Measurements from ENCODE around the gene FBXO24. TPM values are rescaled to one million over a fixed set of nuclear protein-coding genes. Genes with fewer than 3 reads are reported as not detected.

The FBXO24 gene
- polyA plus RNA-seq, 2 donors = 0.33 to 0.81 TPM

- H3K27ac ChIP-seq (ENCODE audit: low read depth in 2 of 2, low read length in 1 of 2) = no peak overlapping the region
- no peaks in the 10 kb centered on the region for H3K9me3 ChIP-seq (ENCODE audit: control insufficient read depth in 2 of 2, insufficient read depth in 1 of 2, low read depth in 1 of 2, low read length in 1 of 2)
- 91 to 93% methylated on average over 4 of the region's 4 CpGs for WGBS, 2 donors
- peaks cover 0 to 13% of the 10 kb centered on the region in 2 donors for H3K4me1 ChIP-seq (ENCODE audit: control insufficient read depth in 2 of 2, insufficient read depth in 2 of 2, low read length in 1 of 2)
- H3K36me3 ChIP-seq (ENCODE audit: control insufficient read depth in 2 of 2, insufficient read depth in 2 of 2, low read length in 1 of 2) = no peaks in the 10 kb centered on the region
- H3K27me3 ChIP-seq (ENCODE audit: control insufficient read depth in 1 of 2, insufficient read depth in 2 of 2, low read length in 2 of 2) = no peaks in the 10 kb centered on the region
- no peak overlapping the region for H3K4me3 ChIP-seq (ENCODE audit: low read depth in 1 of 2, low read length in 2 of 2)
These were observed 43.9 kb downstream of the FBXO24 start for GRCh38 chr7:100630066-100630465.

GRCh38 chr7:100632951-100633717 lies 47.0 kb downstream of the FBXO24 start:
- Histone ChIP-seq H3K4me3 (ENCODE audit: low read depth in 1 of 2, low read length in 2 of 2) (peak overlapping the region; percentile 52 to 58), H3K27ac (ENCODE audit: low read depth in 2 of 2, low read length in 1 of 2) (no peak overlapping the region), H3K36me3 (ENCODE audit: control insufficient read depth in 2 of 2, insufficient read depth in 2 of 2, low read length in 1 of 2) (no peaks in the 10 kb centered on the region), H3K9me3 (ENCODE audit: control insufficient read depth in 2 of 2, insufficient read depth in 1 of 2, low read depth in 1 of 2, low read length in 1 of 2) (no peaks in the 10 kb centered on the region), H3K27me3 (ENCODE audit: control insufficient read depth in 1 of 2, insufficient read depth in 2 of 2, low read length in 2 of 2) (no peaks in the 10 kb centered on the region), H3K4me1 (ENCODE audit: control insufficient read depth in 2 of 2, insufficient read depth in 2 of 2, low read length in 1 of 2) (peaks cover 0 to 6% of the 10 kb centered on the region in 2 donors)
- 2 to 5% methylated on average over 64 to 72 of the region's 72 CpGs for WGBS, 2 donors

DNA sequence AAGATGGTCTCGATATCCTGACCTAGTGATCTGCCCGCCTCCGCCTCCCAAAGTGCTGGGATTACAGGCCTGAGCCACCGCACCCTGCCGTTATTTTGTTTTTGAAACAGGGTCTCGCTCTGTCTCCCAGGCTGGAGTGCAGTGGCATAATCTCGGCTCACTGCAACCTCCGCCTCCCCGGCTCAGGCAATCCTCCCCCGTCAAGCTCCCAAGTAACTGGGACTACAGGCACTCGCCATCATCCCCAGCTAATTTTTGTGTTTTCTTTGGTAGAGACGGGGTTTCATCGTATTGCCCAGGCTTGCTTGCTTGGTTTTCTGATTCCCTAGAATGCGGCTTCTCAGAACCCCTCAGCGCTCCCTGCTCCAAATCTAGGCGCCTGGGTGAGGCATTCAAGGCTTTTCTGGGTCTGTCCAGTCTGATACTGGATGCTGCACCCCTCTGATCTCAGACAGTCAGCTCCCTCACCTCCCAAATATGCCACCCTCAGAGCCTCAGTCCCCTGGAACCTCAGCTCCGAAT lies 53.9 kb downstream of the FBXO24 start:
- Histone ChIP-seq H3K9me3 (ENCODE audit: control insufficient read depth in 2 of 2, insufficient read depth in 1 of 2, low read depth in 1 of 2, low read length in 1 of 2) (no peaks in the 10 kb centered on the region), H3K4me1 (ENCODE audit: control insufficient read depth in 2 of 2, insufficient read depth in 2 of 2, low read length in 1 of 2) (peaks cover 0 to 2% of the 10 kb centered on the region in 2 donors), H3K4me3 (ENCODE audit: low read depth in 1 of 2, low read length in 2 of 2) (no peak overlapping the region), H3K27me3 (ENCODE audit: control insufficient read depth in 1 of 2, insufficient read depth in 2 of 2, low read length in 2 of 2) (no peaks in the 10 kb centered on the region), H3K27ac (ENCODE audit: low read depth in 2 of 2, low read length in 1 of 2) (no peak overlapping the region), H3K36me3 (ENCODE audit: control insufficient read depth in 2 of 2, insufficient read depth in 2 of 2, low read length in 1 of 2) (no peaks in the 10 kb centered on the region)
- 85 to 87% methylated on average over 17 of the region's 17 CpGs for WGBS, 2 donors

GRCh38 chr7:100640517-100641440 lies 54.7 kb downstream of the FBXO24 start:
- Histone ChIP-seq H3K4me1 (ENCODE audit: control insufficient read depth in 2 of 2, insufficient read depth in 2 of 2, low read length in 1 of 2) (peaks cover 0 to 2% of the 10 kb centered on the region in 2 donors), H3K27me3 (ENCODE audit: control insufficient read depth in 1 of 2, insufficient read depth in 2 of 2, low read length in 2 of 2) (no peaks in the 10 kb centered on the region), H3K9me3 (ENCODE audit: control insufficient read depth in 2 of 2, insufficient read depth in 1 of 2, low read depth in 1 of 2, low read length in 1 of 2) (no peaks in the 10 kb centered on the region), H3K36me3 (ENCODE audit: control insufficient read depth in 2 of 2, insufficient read depth in 2 of 2, low read length in 1 of 2) (no peaks in the 10 kb centered on the region), H3K4me3 (ENCODE audit: low read depth in 1 of 2, low read length in 2 of 2) (no peak overlapping the region), H3K27ac (ENCODE audit: low read depth in 2 of 2, low read length in 1 of 2) (no peak overlapping the region)
- 72 to 77% methylated on average over 24 of the region's 24 CpGs for WGBS, 2 donors

DNA sequence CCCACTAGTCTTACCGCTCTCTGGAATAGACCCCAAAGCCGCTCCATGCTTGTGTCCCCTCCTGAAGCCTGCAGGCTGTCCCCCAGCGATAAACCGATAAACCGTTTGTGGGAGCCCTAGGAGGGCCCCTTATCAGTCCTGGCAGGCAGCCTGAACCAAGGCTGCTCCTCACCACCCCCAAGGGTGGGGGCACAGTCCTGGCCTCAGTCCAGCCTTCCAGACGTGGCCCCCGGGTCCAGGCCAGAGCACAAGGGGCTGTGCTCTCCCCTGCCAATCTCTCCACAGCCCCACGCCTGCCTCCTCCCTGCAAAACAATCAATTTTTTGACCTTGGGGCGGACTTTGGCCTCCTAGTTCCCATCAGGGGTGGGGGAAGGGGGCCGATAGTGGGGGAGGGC lies 55.3 kb downstream of the FBXO24 start, which contains the start of gene TFR2:
TFR2 (minus strand) TSS at position 90 of the 397 bp plus-strand sequence; CDS start at position 47, 43 bp downstream.
- no peak within 1 kb of the TSS for H3K27ac ChIP-seq (ENCODE audit: low read depth in 2 of 2, low read length in 1 of 2)
- peaks cover 0 to 2% of the 10 kb centered on the region in 2 donors for H3K4me1 ChIP-seq (ENCODE audit: control insufficient read depth in 2 of 2, insufficient read depth in 2 of 2, low read length in 1 of 2)
- 51 to 59% methylated on average over 9 to 10 of the region's 10 CpGs for WGBS, 2 donors
- no peaks in the 10 kb centered on the region for H3K9me3 ChIP-seq (ENCODE audit: control insufficient read depth in 2 of 2, insufficient read depth in 1 of 2, low read depth in 1 of 2, low read length in 1 of 2)
- no peak within 1 kb of the TSS for H3K4me3 ChIP-seq (ENCODE audit: low read depth in 1 of 2, low read length in 2 of 2)
- no peaks in the 10 kb centered on the region for H3K36me3 ChIP-seq (ENCODE audit: control insufficient read depth in 2 of 2, insufficient read depth in 2 of 2, low read length in 1 of 2)
- no peaks in the 10 kb centered on the region for H3K27me3 ChIP-seq (ENCODE audit: control insufficient read depth in 1 of 2, insufficient read depth in 2 of 2, low read length in 2 of 2)

- no peaks in the 10 kb centered on the region for H3K9me3 ChIP-seq (ENCODE audit: control insufficient read depth in 2 of 2, insufficient read depth in 1 of 2, low read depth in 1 of 2, low read length in 1 of 2)
- H3K27me3 ChIP-seq (ENCODE audit: control insufficient read depth in 1 of 2, insufficient read depth in 2 of 2, low read length in 2 of 2) = no peaks in the 10 kb centered on the region
- WGBS, 2 donors = 80 to 83% methylated on average over 10 of the region's 10 CpGs
- no peak overlapping the region for H3K27ac ChIP-seq (ENCODE audit: low read depth in 2 of 2, low read length in 1 of 2)
- no peaks in the 10 kb centered on the region for H3K36me3 ChIP-seq (ENCODE audit: control insufficient read depth in 2 of 2, insufficient read depth in 2 of 2, low read length in 1 of 2)
- peaks cover 0 to 2% of the 10 kb centered on the region in 2 donors for H3K4me1 ChIP-seq (ENCODE audit: control insufficient read depth in 2 of 2, insufficient read depth in 2 of 2, low read length in 1 of 2)
- H3K4me3 ChIP-seq (ENCODE audit: low read depth in 1 of 2, low read length in 2 of 2) = no peak overlapping the region
These were observed 55.9 kb downstream of the FBXO24 start for GRCh38 chr7:100641860-100642533.

DNA sequence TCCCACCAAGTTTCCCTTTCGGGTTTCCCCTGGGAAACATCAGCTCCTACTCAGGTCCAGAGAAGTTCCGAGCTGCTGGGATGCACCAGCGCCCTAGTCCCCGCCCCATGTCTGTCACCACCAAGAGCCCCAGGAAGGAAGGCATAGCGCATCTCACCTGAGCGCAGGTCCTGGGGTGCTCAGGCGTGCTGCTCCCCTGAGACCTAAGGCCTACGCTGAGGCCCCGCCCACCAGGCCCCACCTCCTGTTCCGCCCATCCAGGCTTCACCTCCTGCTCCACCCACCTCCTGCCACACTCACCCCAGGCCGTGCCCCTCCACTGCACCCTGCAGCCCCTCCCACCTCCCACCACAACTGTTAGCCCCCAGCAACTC lies 56.4 kb downstream of the FBXO24 start:
- WGBS, 2 donors = 37 to 58% methylated on average over 11 of the region's 11 CpGs
- peaks cover 0 to 2% of the 10 kb centered on the region in 2 donors for H3K4me1 ChIP-seq (ENCODE audit: control insufficient read depth in 2 of 2, insufficient read depth in 2 of 2, low read length in 1 of 2)
- H3K9me3 ChIP-seq (ENCODE audit: control insufficient read depth in 2 of 2, insufficient read depth in 1 of 2, low read depth in 1 of 2, low read length in 1 of 2) = no peaks in the 10 kb centered on the region
- H3K4me3 ChIP-seq (ENCODE audit: low read depth in 1 of 2, low read length in 2 of 2) = no peak overlapping the region
- H3K36me3 ChIP-seq (ENCODE audit: control insufficient read depth in 2 of 2, insufficient read depth in 2 of 2, low read length in 1 of 2) = no peaks in the 10 kb centered on the region
- no peak overlapping the region for H3K27ac ChIP-seq (ENCODE audit: low read depth in 2 of 2, low read length in 1 of 2)
- no peaks in the 10 kb centered on the region for H3K27me3 ChIP-seq (ENCODE audit: control insufficient read depth in 1 of 2, insufficient read depth in 2 of 2, low read length in 2 of 2)

- no peaks in the 10 kb centered on the region for H3K9me3 ChIP-seq (ENCODE audit: control insufficient read depth in 2 of 2, insufficient read depth in 1 of 2, low read depth in 1 of 2, low read length in 1 of 2)
- H3K36me3 ChIP-seq (ENCODE audit: control insufficient read depth in 2 of 2, insufficient read depth in 2 of 2, low read length in 1 of 2) = no peaks in the 10 kb centered on the region
- H3K27me3 ChIP-seq (ENCODE audit: control insufficient read depth in 1 of 2, insufficient read depth in 2 of 2, low read length in 2 of 2) = no peaks in the 10 kb centered on the region
- 74 to 82% methylated on average over 14 to 15 of the region's 15 CpGs for WGBS, 2 donors
- no peak overlapping the region for H3K27ac ChIP-seq (ENCODE audit: low read depth in 2 of 2, low read length in 1 of 2)
- no peak overlapping the region for H3K4me3 ChIP-seq (ENCODE audit: low read depth in 1 of 2, low read length in 2 of 2)
- H3K4me1 ChIP-seq (ENCODE audit: control insufficient read depth in 2 of 2, insufficient read depth in 2 of 2, low read length in 1 of 2) = peaks cover 0 to 4% of the 10 kb centered on the region in 2 donors
These were observed 63.9 kb downstream of the FBXO24 start for GRCh38 chr7:100649826-100650565.
